ENCODE measurements around the gene NR1I3.

- no peak for TF ChIP-seq EZH2 (IDR thresholded peaks at IDR 0.05)
- no peak for TF ChIP-seq POLR2AphosphoS5 (IDR thresholded peaks at IDR 0.05; ENCODE audit: borderline replicate concordance, low read depth, low read length)
- TF ChIP-seq FOXP2 (optimal IDR thresholded peaks at IDR 0.05; ENCODE audit: control extremely low read depth, extremely low read length, insufficient read depth), result no peak
These were observed 6.9 kb upstream of the NR1I3 start for GRCh38 chr1:161244888-161245287.
